GM21360 (cell line): ENCODE results near the gene ZNF423.
"Not testable (repeated sequence)": the region's sequence is repeated elsewhere in the genome, so short reads cannot be mapped to it uniquely, and the experiment has no call there.

Source experiments
- ATAC-seq: cut with Tn5 transposase; IDR thresholded peaks from one replicate; pipeline ENCODE4 v1.9.1; 2021; ENCODE audit warnings: mild to moderate bottlenecking, moderate library complexity; ENCODE audit not compliant: unreplicated experiment

Gene ZNF423

GRCh38 chr16:49701065-49701685, 154.7 kb downstream of the ZNF423 start:
- ATAC-seq: no peak

GRCh38 chr16:49700251-49701064, 155.5 kb downstream of the ZNF423 start:
- no peak for ATAC-seq

GRCh38 chr16:49699841-49700175, 156.1 kb downstream of the ZNF423 start:
- ATAC-seq: no peak

GRCh38 chr16:49698931-49699840, 156.7 kb downstream of the ZNF423 start:
- ATAC-seq: no peak

GRCh38 chr16:49698453-49698815, 157.5 kb downstream of the ZNF423 start:
- ATAC-seq: no peak

- no peak for ATAC-seq
These were observed 158.1 kb downstream of the ZNF423 start for GRCh38 chr16:49697631-49698452.

GRCh38 chr16:49696414-49697101, 159.4 kb downstream of the ZNF423 start:
- no peak for ATAC-seq

- ATAC-seq: no peak
These were observed 160.0 kb downstream of the ZNF423 start for GRCh38 chr16:49695782-49696413.

- no peak for ATAC-seq
These were observed 162.5 kb downstream of the ZNF423 start for GRCh38 chr16:49693445-49693844.

- ATAC-seq: no peak
These were observed 165.1 kb downstream of the ZNF423 start for GRCh38 chr16:49690778-49691177.

GRCh38 chr16:49688036-49688697, 167.7 kb downstream of the ZNF423 start:
- no peak for ATAC-seq

GRCh38 chr16:49687476-49688002, 168.4 kb downstream of the ZNF423 start:
- ATAC-seq: no peak

- ATAC-seq: no peak
These were observed 171.2 kb downstream of the ZNF423 start for GRCh38 chr16:49684696-49685095.

GRCh38 chr16:49682577-49683165, 173.2 kb downstream of the ZNF423 start:
- ATAC-seq: no peak

- ATAC-seq: no peak
These were observed 174.6 kb downstream of the ZNF423 start for GRCh38 chr16:49681217-49681883.

GRCh38 chr16:49679095-49679494, 176.8 kb downstream of the ZNF423 start:
- no peak for ATAC-seq

- ATAC-seq: not testable (repeated sequence)
These were observed 178.3 kb downstream of the ZNF423 start for GRCh38 chr16:49677661-49678060.

- no peak for ATAC-seq
These were observed 180.5 kb downstream of the ZNF423 start for GRCh38 chr16:49675413-49675812.
